IMR-90 (cell line): Measurements from ENCODE around the gene CPNE2. TPM values are rescaled to one million over a fixed set of nuclear protein-coding genes. Genes with fewer than 3 reads are reported as not detected.

Source experiments
- ATAC-seq: fragments of 200-7000 bp; cut with Tn5 transposase; 2 replicates; pipeline ENCODE4 v1.9.1; 2020; ENCODE audit warnings: low read depth, mild to moderate bottlenecking, moderate library complexity
- BruUV-seq: library from RNA; stranded (reverse); fragments of 400-500 nt; replicated peaks from 2 replicates; lab custom pipeline; 2021; lab: Mats Ljungman, UMichigan
- CTCF ChIA-PET: fragments of 300-600 bp; formaldehyde crosslinking; extraction: SDS; loops from one replicate; lab custom pipeline; 2021; ENCODE audit warnings: antibody characterized with exemption; lab: Yijun Ruan, JAX
- POLR2A ChIA-PET: fragments of 300-600 bp; sonication (Branson Sonifier 250); formaldehyde crosslinking; loops from one replicate; lab custom pipeline; 2022; ENCODE audit warnings: antibody characterized with exemption; ENCODE audit not compliant: unreplicated experiment; lab: Charles Lee
- DNase-seq: peaks from one replicate; pipeline ENCODE4 v3.0.0; 2013
- H2AFZ ChIP-seq: replicated peaks from 2 replicates; pipeline ENCODE3; 2013; ENCODE audit warnings: low read length, mild to moderate bottlenecking; ENCODE audit not compliant: poor library complexity
- H2AK5ac ChIP-seq: 2 replicates; pipeline ENCODE4 v1.6.1; 2013; ENCODE audit warnings: low read depth, low read length, inconsistent platforms
- H2AK9ac ChIP-seq: replicated peaks from 2 replicates; pipeline ENCODE3; 2013; ENCODE audit warnings: mild to moderate bottlenecking, low read depth, low read length, moderate library complexity; ENCODE audit not compliant: poor library complexity
- H2BK120ac ChIP-seq: 2 replicates; pipeline ENCODE4 v1.6.1; 2013; ENCODE audit warnings: low read depth, low read length, inconsistent platforms
- H2BK15ac ChIP-seq: 3 replicates; pipeline ENCODE4 v1.6.1; 2013; ENCODE audit warnings: low read depth, low read length, inconsistent platforms
- H2BK20ac ChIP-seq: 2 replicates; pipeline ENCODE4 v1.6.1; 2013; ENCODE audit warnings: low read depth, mild to moderate bottlenecking, inconsistent platforms, low read length, moderate library complexity
- H2BK5ac ChIP-seq: 2 replicates; pipeline ENCODE4 v1.6.1; 2013; ENCODE audit warnings: mild to moderate bottlenecking, low read depth, low read length, inconsistent platforms; ENCODE audit not compliant: poor library complexity, severe bottlenecking
- H3K14ac ChIP-seq: replicated peaks from 2 replicates; pipeline ENCODE4 v1.6.1; 2013; ENCODE audit warnings: low read depth, low read length, inconsistent platforms
- H3K18ac ChIP-seq: 2 replicates; pipeline ENCODE4 v1.6.1; 2013; ENCODE audit warnings: low read depth, low read length, control low read depth
- H3K23ac ChIP-seq: 2 replicates; pipeline ENCODE4 v1.6.1; 2013; ENCODE audit warnings: low read depth, low read length, inconsistent platforms
- H3K27ac ChIP-seq: 2 replicates; pipeline ENCODE4 v1.5.1; 2013; ENCODE audit warnings: mild to moderate bottlenecking, control low read depth, low read length; ENCODE audit not compliant: insufficient read depth
- H3K27me3 ChIP-seq: 2 replicates; pipeline ENCODE4 v1.6.1; 2013; ENCODE audit warnings: low read length; ENCODE audit not compliant: control insufficient read depth, insufficient read depth
- H3K36me3 ChIP-seq: 2 replicates; pipeline ENCODE4 v1.6.1; 2013; ENCODE audit warnings: low read length, mixed read lengths; ENCODE audit not compliant: control insufficient read depth, insufficient read depth
- H3K4ac ChIP-seq: 2 replicates; pipeline ENCODE4 v1.6.1; 2013; ENCODE audit warnings: low read depth, low read length, inconsistent platforms
- H3K4me1 ChIP-seq: 2 replicates; pipeline ENCODE4 v1.6.1; 2013; ENCODE audit warnings: low read length, mixed read lengths; ENCODE audit not compliant: control insufficient read depth, insufficient read depth
- H3K4me2 ChIP-seq: 2 replicates; pipeline ENCODE4 v1.6.1; 2013; ENCODE audit warnings: low read depth, mild to moderate bottlenecking, control low read depth, low read length, moderate library complexity
- H3K4me3 ChIP-seq: 2 replicates; pipeline ENCODE4 v1.5.1; 2013; ENCODE audit warnings: low read depth, mild to moderate bottlenecking, control low read depth, low read length, moderate library complexity; ENCODE audit not compliant: insufficient read depth
- H3K56ac ChIP-seq: 2 replicates; pipeline ENCODE4 v1.6.1; 2013; ENCODE audit warnings: low read length, inconsistent platforms; ENCODE audit not compliant: insufficient read depth; ENCODE audit errors: extremely low read depth
- H3K79me1 ChIP-seq, 2 experiments: 2 replicates each; pipeline ENCODE4 v1.6.1; 2013; ENCODE audit warnings: low read length in 2 of 2, inconsistent platforms in 1 of 2, low read depth in 1 of 2
- H3K9ac ChIP-seq: 2 replicates; pipeline ENCODE4 v1.6.1; 2013; ENCODE audit warnings: low read depth, low read length, control low read depth
- H3K9me1 ChIP-seq: 2 replicates; pipeline ENCODE4 v1.6.1; 2013; ENCODE audit warnings: low read length, inconsistent platforms; ENCODE audit not compliant: insufficient read depth
- H3K9me3 ChIP-seq: 2 replicates; pipeline ENCODE4 v1.6.1; 2013; ENCODE audit warnings: low read length; ENCODE audit not compliant: control insufficient read depth, insufficient read depth
- H4K20me1 ChIP-seq: 2 replicates; pipeline ENCODE4 v1.6.1; 2013; ENCODE audit warnings: low read length, inconsistent platforms; ENCODE audit not compliant: insufficient read depth
- H4K5ac ChIP-seq: 2 replicates; pipeline ENCODE4 v1.6.1; 2013; ENCODE audit warnings: mild to moderate bottlenecking, low read depth, low read length, control low read depth
- H4K8ac ChIP-seq, 2 experiments: 2 replicates each; pipeline ENCODE4 v1.6.1; 2013; ENCODE audit warnings: low read depth in 2 of 2, low read length in 2 of 2, control low read depth in 1 of 2, inconsistent platforms in 1 of 2
- H4K91ac ChIP-seq: 2 replicates; pipeline ENCODE4 v1.6.1; 2013; ENCODE audit warnings: low read depth, low read length, inconsistent platforms; ENCODE audit not compliant: insufficient read depth
- BHLHE40 ChIP-seq: fragments of 150-350 bp; IDR thresholded peaks from 2 replicates; pipeline ENCODE4 v1.6.1; 2016; ENCODE audit warnings: mild to moderate bottlenecking, low read depth, low read length
- CEBPB ChIP-seq: IDR thresholded peaks from 2 replicates; pipeline ENCODE4 v1.6.1; 2012; ENCODE audit warnings: low read depth, low read length, improper control_type of control experiment
- CHD1 ChIP-seq: IDR thresholded peaks from 2 replicates; pipeline ENCODE4 v1.6.1; 2012; ENCODE audit warnings: low read depth, low read length, improper control_type of control experiment
- FOS ChIP-seq: fragments of 150-350 bp; IDR thresholded peaks from 2 replicates; pipeline ENCODE4 v1.6.1; 2016; ENCODE audit warnings: low read depth, low read length
- MAFK ChIP-seq: IDR thresholded peaks from 2 replicates; pipeline ENCODE4 v1.6.1; 2012; ENCODE audit warnings: low read depth, low read length, improper control_type of control experiment
- MAZ ChIP-seq: IDR thresholded peaks from 2 replicates; pipeline ENCODE4 v1.6.1; 2012; ENCODE audit warnings: low read depth, mild to moderate bottlenecking, low read length, improper control_type of control experiment, moderate library complexity, borderline replicate concordance
- MXI1 ChIP-seq: IDR thresholded peaks from 2 replicates; pipeline ENCODE4 v1.6.1; 2012; ENCODE audit warnings: low read depth, mild to moderate bottlenecking, low read length, moderate library complexity, borderline replicate concordance
- NFE2L2 ChIP-seq: fragments of 150-350 bp; IDR thresholded peaks from 2 replicates; pipeline ENCODE4 v1.6.1; 2016; ENCODE audit warnings: low read depth, mild to moderate bottlenecking, low read length
- POLR2A ChIP-seq: IDR thresholded peaks from 2 replicates; pipeline ENCODE4 v1.6.1; 2012; ENCODE audit warnings: mild to moderate bottlenecking, low read depth, low read length
- RAD21 ChIP-seq: IDR thresholded peaks from 2 replicates; pipeline ENCODE4 v1.6.1; 2012; ENCODE audit warnings: low read length, improper control_type of control experiment
- RCOR1 ChIP-seq: IDR thresholded peaks from 2 replicates; pipeline ENCODE4 v1.6.1; 2012; ENCODE audit warnings: mild to moderate bottlenecking, low read length, improper control_type of control experiment; ENCODE audit not compliant: insufficient replicate concordance
- RFX5 ChIP-seq: IDR thresholded peaks from 2 replicates; pipeline ENCODE4 v1.8.0; 2012; ENCODE audit warnings: low read depth, mild to moderate bottlenecking, low read length, moderate library complexity
- SMC3 ChIP-seq: fragments of 150-350 bp; IDR thresholded peaks from 2 replicates; pipeline ENCODE4 v1.6.1; 2016; ENCODE audit warnings: low read depth, mild to moderate bottlenecking, antibody characterized with exemption, low read length, moderate library complexity
- WGBS, 2 experiments: methylation state at CpG; one replicate each; pipeline versions ENCODE4 v1.1.5 to v1.1.7; 2013; ENCODE audit warnings: missing lambda C conversion rate in 2 of 2; ENCODE audit not compliant: insufficient read length in 1 of 2; ENCODE audit errors: extremely low coverage in 2 of 2; 5-methylcytosine and 5-hydroxymethylcytosine counted together
- dilution Hi-C: fragments of 300-500 bp; cut with HindIII; formaldehyde crosslinking; loops from one replicate; pipeline ENCODE4 v1.14.3; 2018; ENCODE audit warnings: low sequenced_read_pairs; ENCODE audit not compliant: unreplicated experiment
- in situ Hi-C: fragments of 300-500 bp; cut with MboI; formaldehyde crosslinking; loops from 3 replicates; pipeline ENCODE4 v1.14.3; 2019; ENCODE audit warnings: low sequenced_read_pairs, inconsistent platforms, mixed read lengths
- intact Hi-C: fragments of 100-400 bp; cut with micrococcal nuclease; formaldehyde crosslinking; loops from 2 replicates; pipeline ENCODE4 v1.10.0; 2022
- polyA plus RNA-seq, 3 experiments: library from polyadenylated mRNA; depleted of rRNA; stranded (reverse); fragments of >200 nt; gene quantifications; 2 replicates each; pipeline ENCODE4 v1.2.3, GENCODE V29; 2012; ENCODE audit warnings: low replicate concordance in 1 of 3
- total RNA-seq: library from RNA; depleted of rRNA; stranded (reverse); fragments of >200 nt; gene quantifications from 2 replicates; pipeline ENCODE4 v1.2.3, GENCODE V29; 2012
- TF ChIP-seq, protein P1 (sequence below): fragments of 150-350 bp; IDR thresholded peaks from 2 replicates; pipeline ENCODE4 v1.6.1; 2016; ENCODE audit warnings: low read depth, mild to moderate bottlenecking, low read length, moderate library complexity, borderline replicate concordance
- TF ChIP-seq, protein P2 (sequence below): fragments of 150-350 bp; IDR thresholded peaks from 2 replicates; pipeline ENCODE4 v1.6.1; 2017; ENCODE audit warnings: mild to moderate bottlenecking, antibody characterized with exemption, low read length, low read depth
- TF ChIP-seq, protein P3 (sequence below): conservative IDR thresholded peaks from 2 replicates; pipeline ENCODE4 v1.5.1; 2012; ENCODE audit warnings: mild to moderate bottlenecking, low read depth, low read length, improper control_type of control experiment

The CPNE2 gene
- total and polyA plus RNA-seq, 2 of the 4 experiments (the other 2 are of a cell fraction) = 15.4 to 48.0 TPM

GRCh38 chr16:57066625-57067024 lies 25.8 kb upstream of the CPNE2 start:
- Histone ChIP-seq H4K91ac (no peak overlapping the region), H2AK5ac (no peak overlapping the region), H3K4me3 (no peak overlapping the region), H3K27ac (no peak overlapping the region), H4K20me1 (no peaks in the 10 kb centered on the region; the same call in 1 of the 2 replicates), H2BK15ac (no peak overlapping the region), H3K18ac (no peak overlapping the region), H3K27me3 (no peaks in the 10 kb centered on the region), H2BK5ac (no peak overlapping the region), H2BK20ac (no peak overlapping the region), H2AFZ (no peak overlapping the region), H3K79me1 (no peaks in the 10 kb centered on the region), H3K9me1 (0 out of 2 replicates have a peak, but pooled peaks cover 6% of the 10 kb centered on the region), H3K36me3 (no peaks in the 10 kb centered on the region; the same call in 1 of the 2 replicates), H3K9ac (no peak overlapping the region), H3K56ac (no peak overlapping the region), H3K4ac (no peak overlapping the region), H3K4me2 (no peak overlapping the region), H4K8ac (no peak overlapping the region), H4K5ac (no peak overlapping the region), H3K4me1 (no peaks in the 10 kb centered on the region; the same call in 1 of the 2 replicates), H3K23ac (no peak overlapping the region), H2BK120ac (no peak overlapping the region), H3K9me3 (no peaks in the 10 kb centered on the region), H2AK9ac (no peak overlapping the region), H3K14ac (no peak overlapping the region)
- dilution Hi-C loops (no loop called here), intact Hi-C loops (no loop called here), in situ Hi-C loops (no loop called here)
- CTCF ChIA-PET = no interaction called here
- no TSS peak for BruUV-seq
- no peak for DNase-seq
- ATAC-seq = no peak
- 76% methylated on average over 3 of the region's 4 CpGs; no CpG with 5 or more reads in 1 of the 2 experiments for WGBS, 2 experiments
- POLR2A ChIA-PET = interaction anchor here (0.5 kb wide), 1 partner anchor 106 kb away, joined by 3 read pairs; no protein-coding TSS in a partner anchor
- TF ChIP-seq CEBPB (no peak), MXI1 (no peak), SMC3 (no peak), FOS (no peak), POLR2A (no peak), MAZ (no peak), MAFK (no peak), NFE2L2 (no peak), CHD1 (no peak), BHLHE40 (no peak), RCOR1 (no peak), RAD21 (no peak), RFX5 (no peak)
- TF ChIP-seq, protein P1, sequence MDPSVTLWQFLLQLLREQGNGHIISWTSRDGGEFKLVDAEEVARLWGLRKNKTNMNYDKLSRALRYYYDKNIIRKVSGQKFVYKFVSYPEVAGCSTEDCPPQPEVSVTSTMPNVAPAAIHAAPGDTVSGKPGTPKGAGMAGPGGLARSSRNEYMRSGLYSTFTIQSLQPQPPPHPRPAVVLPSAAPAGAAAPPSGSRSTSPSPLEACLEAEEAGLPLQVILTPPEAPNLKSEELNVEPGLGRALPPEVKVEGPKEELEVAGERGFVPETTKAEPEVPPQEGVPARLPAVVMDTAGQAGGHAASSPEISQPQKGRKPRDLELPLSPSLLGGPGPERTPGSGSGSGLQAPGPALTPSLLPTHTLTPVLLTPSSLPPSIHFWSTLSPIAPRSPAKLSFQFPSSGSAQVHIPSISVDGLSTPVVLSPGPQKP = no peak
- TF ChIP-seq, protein P2, sequence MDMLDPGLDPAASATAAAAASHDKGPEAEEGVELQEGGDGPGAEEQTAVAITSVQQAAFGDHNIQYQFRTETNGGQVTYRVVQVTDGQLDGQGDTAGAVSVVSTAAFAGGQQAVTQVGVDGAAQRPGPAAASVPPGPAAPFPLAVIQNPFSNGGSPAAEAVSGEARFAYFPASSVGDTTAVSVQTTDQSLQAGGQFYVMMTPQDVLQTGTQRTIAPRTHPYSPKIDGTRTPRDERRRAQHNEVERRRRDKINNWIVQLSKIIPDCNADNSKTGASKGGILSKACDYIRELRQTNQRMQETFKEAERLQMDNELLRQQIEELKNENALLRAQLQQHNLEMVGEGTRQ = no peak
- TF ChIP-seq, protein P3, sequence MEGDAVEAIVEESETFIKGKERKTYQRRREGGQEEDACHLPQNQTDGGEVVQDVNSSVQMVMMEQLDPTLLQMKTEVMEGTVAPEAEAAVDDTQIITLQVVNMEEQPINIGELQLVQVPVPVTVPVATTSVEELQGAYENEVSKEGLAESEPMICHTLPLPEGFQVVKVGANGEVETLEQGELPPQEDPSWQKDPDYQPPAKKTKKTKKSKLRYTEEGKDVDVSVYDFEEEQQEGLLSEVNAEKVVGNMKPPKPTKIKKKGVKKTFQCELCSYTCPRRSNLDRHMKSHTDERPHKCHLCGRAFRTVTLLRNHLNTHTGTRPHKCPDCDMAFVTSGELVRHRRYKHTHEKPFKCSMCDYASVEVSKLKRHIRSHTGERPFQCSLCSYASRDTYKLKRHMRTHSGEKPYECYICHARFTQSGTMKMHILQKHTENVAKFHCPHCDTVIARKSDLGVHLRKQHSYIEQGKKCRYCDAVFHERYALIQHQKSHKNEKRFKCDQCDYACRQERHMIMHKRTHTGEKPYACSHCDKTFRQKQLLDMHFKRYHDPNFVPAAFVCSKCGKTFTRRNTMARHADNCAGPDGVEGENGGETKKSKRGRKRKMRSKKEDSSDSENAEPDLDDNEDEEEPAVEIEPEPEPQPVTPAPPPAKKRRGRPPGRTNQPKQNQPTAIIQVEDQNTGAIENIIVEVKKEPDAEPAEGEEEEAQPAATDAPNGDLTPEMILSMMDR = no peak
